SK-MEL-5 (cell line): ENCODE data around the gene HIP1. TPM values are rescaled to one million over a fixed set of nuclear protein-coding genes. Genes with fewer than 3 reads are reported as not detected.

Source experiments
- DNase-seq: peaks from one replicate; pipeline ENCODE4 v3.0.0-alpha.2; 2016; ENCODE audit warnings: low read depth, low spot score
- in situ Hi-C: cut with HindIII; loops from 2 replicates; pipeline ENCODE4 v1.10.0; 2016; ENCODE audit warnings: low sequenced_read_pairs, high pct_unique_total_duplicates, low pct_unique_long_range_greater_than_20kb
- total RNA-seq: library from RNA; depleted of rRNA; stranded (reverse); fragments of >200 nt; shearing (Covaris generic); gene quantifications from 2 replicates; pipeline ENCODE4 v1.2.3, GENCODE V29; 2014

HIP1 gene
- total RNA-seq, 1 experiment from 2014 or later, result 44.5 TPM

- no peak for DNase-seq
- in situ Hi-C loops, result no loop called here
Observed at GRCh38 chr7:75657866-75658265, 80.9 kb downstream of the HIP1 start.

DNA sequence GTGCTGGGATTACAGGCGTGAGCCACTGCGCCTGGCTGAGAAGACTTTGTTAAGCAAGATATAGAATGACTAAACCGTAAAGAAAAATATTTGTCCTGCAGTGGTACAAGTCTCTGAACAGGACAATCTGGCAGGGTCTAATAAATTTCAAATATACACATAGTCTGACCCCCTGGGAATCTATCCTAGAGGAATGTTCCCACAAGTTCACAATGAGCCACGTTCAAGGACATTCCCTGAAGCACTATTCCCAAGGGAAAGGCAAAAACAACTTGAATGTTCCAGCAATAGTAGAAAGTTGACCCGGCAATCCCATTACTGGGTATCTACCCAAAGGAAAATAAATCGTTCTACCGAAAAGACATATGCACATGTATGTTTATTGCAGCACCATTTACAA lies 82.0 kb downstream of the HIP1 start:
- in situ Hi-C loops, result no loop called here

GRCh38 chr7:75655536-75655935 lies 83.2 kb downstream of the HIP1 start:
- in situ Hi-C loops, result no loop called here
- DNase-seq, result no peak

More for the DNA sequence above, 82.0 kb downstream of the HIP1 start:
- no peak for DNase-seq

- DNase-seq, result no peak
- in situ Hi-C loops, result no loop called here
Observed at GRCh38 chr7:75654855-75655254, 83.9 kb downstream of the HIP1 start.

GRCh38 chr7:75653651-75654050 lies 85.1 kb downstream of the HIP1 start:
- in situ Hi-C loops, result no loop called here

DNA sequence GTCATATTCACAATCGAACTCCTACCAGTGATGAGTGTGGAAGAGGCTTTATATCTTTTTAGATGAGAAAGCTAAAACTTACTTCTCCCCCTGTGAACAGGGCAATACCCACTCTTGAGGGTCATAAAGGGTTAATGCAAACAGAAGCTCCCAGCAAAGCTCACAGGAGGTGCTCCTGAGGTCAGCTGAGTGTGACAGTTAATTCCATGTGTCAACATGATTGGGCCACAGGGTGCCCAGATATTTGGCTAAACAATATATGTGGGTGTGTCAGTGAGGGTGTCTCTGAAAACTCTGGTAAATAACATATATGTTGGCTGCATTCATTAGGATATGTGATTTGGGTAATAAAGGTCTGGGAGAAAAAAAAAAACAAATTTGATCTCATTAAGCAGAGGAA lies 86.0 kb downstream of the HIP1 start:
- no peak for DNase-seq
- in situ Hi-C loops, result no loop called here

More at GRCh38 chr7:75653651-75654050, 85.1 kb downstream of the HIP1 start:
- no peak for DNase-seq

- in situ Hi-C loops, result no loop called here
- DNase-seq, result no peak
Observed at GRCh38 chr7:75650681-75651080, 88.1 kb downstream of the HIP1 start.

- in situ Hi-C loops, result no loop called here
- peak; percentile 19 for DNase-seq
Observed at GRCh38 chr7:75650062-75650461, 88.7 kb downstream of the HIP1 start.

GRCh38 chr7:75649462-75649861 lies 89.3 kb downstream of the HIP1 start:
- in situ Hi-C loops, result no loop called here
- DNase-seq, result no peak

DNA sequence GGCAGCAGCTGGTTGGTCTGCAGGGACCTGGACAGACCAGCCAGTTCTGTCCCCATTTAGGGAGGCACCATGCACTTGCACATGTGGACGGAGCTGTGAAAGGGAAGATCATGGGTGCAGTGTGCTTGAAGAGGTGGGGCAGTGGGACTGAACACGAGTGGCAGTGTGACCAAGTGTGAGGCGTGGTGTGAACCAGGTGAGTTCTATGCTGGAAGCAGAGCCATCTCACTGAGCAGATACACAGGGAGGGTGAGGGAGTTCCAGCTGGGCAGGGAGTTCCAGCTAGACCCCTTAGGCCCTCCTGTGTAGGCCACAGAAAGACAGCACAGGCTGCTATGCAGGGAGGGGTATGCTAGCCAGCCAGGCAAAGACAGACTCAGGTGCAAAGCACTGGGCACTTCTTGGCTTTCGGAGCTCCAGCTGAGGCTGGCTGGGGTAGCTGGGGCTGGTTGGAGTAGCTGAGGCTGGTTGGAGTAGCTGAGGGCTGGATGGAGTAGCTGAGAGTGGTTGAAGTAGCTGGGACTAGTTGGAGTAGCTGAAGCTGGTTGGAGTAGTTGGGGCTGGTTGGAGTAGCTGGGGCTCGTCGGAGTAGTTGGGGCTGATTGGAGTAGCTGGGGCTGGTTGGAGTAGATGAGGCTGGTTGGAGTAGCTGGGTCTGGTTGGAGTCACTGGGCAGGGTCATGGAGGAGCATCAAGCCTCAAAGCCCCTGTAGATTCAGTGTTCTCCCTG lies 90.9 kb downstream of the HIP1 start:
- in situ Hi-C loops, result no loop called here
- no peak for DNase-seq

GRCh38 chr7:75646571-75647102 lies 92.1 kb downstream of the HIP1 start:
- in situ Hi-C loops, result no loop called here
- DNase-seq, result no peak

GRCh38 chr7:75645570-75645969 lies 93.2 kb downstream of the HIP1 start:
- DNase-seq, result no peak
- in situ Hi-C loops, result no loop called here

DNA sequence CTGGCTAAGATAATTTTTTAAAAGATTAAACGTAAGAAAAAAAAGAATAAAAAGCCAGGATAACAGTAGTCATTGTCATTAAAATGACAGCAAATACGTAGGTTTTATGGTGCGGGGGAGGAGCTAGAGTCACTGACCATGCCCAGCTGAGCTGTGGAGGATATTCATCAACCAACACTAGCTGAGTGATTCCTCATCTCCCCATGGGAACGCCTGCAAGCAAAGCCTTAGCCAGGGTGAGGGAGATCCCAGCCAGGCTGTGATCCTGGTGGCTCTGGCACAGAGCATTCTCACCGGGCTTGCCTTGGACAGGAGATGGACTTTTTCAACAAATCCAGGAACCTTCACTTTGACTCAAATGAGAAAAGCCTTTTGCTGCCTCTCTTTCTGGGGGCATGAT lies 94.2 kb downstream of the HIP1 start:
- DNase-seq, result no peak
- in situ Hi-C loops, result no loop called here

DNA sequence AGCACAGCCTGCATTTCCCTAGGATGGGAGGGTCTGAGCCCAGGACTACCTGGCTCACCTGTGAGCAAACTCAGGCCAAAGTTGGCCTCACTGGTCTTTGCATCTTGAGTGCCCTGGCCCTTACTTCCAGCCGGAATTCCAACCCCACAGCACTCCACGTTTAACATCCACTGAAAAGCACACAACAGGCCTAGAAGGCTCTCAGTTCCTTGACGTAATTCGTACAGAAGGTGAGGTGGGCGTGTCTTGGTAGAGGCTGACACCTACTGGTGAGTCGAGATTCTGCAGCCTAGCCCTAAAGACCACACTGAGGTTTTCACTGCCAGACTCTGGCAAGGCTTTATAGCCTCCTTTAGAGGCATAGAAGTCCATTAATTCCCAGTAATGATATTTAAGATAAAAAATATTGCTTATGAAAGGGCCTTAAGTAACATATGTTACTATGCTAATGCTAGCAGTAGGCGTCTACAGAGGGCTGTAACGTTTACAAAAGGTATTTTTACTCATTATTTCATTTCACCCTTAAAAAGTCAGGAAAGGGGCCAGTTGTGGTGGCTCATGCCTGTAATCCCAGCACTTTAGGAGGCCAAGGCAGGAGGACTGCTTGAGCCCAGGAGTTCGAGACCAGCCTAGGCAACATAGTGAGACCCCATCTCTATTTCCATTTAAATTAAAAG lies 95.8 kb downstream of the HIP1 start:
- peak; percentile 88 for DNase-seq
- in situ Hi-C loops, result no loop called here

DNA sequence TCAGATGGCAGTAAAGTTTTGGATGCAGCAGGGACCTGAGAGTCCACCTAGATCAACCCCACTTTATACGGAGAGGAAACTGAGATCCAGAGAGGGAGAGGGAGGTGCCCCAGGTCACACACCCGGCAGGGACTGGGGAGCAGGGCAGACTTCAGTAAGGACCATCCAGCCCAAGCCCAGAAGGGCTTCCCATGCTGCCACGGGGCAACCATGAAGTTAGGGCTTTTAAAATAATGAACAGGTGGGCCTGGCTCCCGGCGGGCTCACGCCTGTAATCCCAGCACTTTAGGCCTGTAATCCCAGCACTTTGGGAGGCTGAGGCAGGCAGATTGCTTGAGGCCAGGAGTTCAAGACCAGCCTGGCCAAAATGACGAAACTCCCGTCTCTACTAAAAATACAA lies 98.5 kb downstream of the HIP1 start:
- in situ Hi-C loops, result no loop called here
- DNase-seq, result no peak

DNA sequence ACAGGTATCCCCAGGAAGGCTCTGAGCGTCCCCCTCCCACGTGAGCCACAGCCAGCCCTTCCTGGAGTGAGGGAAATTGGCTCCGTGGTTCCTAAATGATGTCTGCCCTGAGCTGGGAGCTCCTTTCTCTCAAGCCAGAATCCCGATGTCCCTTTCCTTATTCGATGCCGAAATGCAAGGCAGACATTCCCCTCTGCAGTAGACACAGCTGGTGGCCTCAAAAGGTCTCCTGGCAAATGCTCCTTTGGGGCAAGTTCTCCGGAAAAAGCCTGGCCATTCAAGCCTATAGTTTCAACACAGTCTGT lies 98.9 kb downstream of the HIP1 start:
- DNase-seq, result peak; percentile 21
- in situ Hi-C loops, result no loop called here

GRCh38 chr7:75639071-75639885 lies 99.5 kb downstream of the HIP1 start:
- in situ Hi-C loops, result no loop called here
- peak; percentile 48 for DNase-seq

DNA sequence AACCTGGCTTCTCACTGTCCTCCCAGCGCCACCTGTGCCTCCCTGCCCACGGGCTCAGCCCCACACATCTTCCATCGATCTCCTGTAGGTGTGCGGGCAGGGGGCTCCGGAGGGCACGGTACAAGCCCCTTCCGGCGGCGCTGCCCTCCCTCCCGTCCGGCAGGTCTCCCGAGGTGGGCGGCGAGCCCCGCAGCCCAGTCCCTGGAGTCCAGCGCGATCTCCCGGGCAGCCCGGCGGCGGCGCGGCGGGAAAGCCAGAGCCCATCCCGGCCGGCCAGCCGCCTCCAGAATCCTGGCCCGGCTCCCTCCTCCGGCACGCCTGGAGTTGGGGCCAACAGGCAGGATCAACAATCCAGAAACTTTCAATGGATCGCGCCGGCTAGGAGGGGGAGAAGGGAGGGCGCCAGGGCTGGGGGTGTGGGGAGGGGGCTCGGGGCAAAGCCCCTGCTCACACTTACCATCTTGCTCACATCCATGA lies 100.1 kb downstream of the HIP1 start:
- in situ Hi-C loops, result no loop called here
- peak; percentile 40 for DNase-seq
